GM15510 (cell line): Measurements from ENCODE around the gene MRTFA.

Source experiments
- POLR2A ChIP-seq: IDR thresholded peaks from 3 replicates; pipeline ENCODE4 v1.6.1; 2011; ENCODE audit warnings: borderline replicate concordance; ENCODE audit not compliant: insufficient read length; ENCODE audit errors: extremely low read depth

The MRTFA gene

GRCh38 chr22:40363059-40363458 lies 273.5 kb downstream of the MRTFA start:
- TF ChIP-seq POLR2A = no peak

GRCh38 chr22:40361100-40361499 lies 275.4 kb downstream of the MRTFA start:
- TF ChIP-seq POLR2A = no peak
